Type B pancreatic cell (in vitro differentiated cells): ENCODE measurements around the gene SYVN1. TPM values are rescaled to one million over a fixed set of nuclear protein-coding genes. Genes with fewer than 3 reads are reported as not detected.
A peak's percentile ranks its signal among the peaks of the same experiment; 100 is the strongest.

Experiments
- DNase-seq: peaks from one replicate; pipeline ENCODE4 v3.0.0; 2021; ENCODE audit warnings: mixed read lengths; ENCODE audit not compliant: unreplicated experiment; ENCODE audit errors: extremely low spot score
- H3K27ac Mint-ChIP-seq: 2 replicates; pipeline ENCODE4 v1.8.0; 2021; ENCODE audit warnings: mild to moderate bottlenecking, mixed read lengths
- H3K27me3 Mint-ChIP-seq: 2 replicates; pipeline ENCODE4 v1.8.0; 2021; ENCODE audit warnings: mixed read lengths
- H3K36me3 Mint-ChIP-seq: 2 replicates; pipeline ENCODE4 v1.8.0; 2021; ENCODE audit warnings: mixed read lengths
- H3K4me1 Mint-ChIP-seq: one replicate; pipeline ENCODE4 v1.8.0; 2021; ENCODE audit warnings: mixed read lengths; ENCODE audit not compliant: unreplicated experiment
- H3K4me3 Mint-ChIP-seq: 2 replicates; pipeline ENCODE4 v1.8.0; 2021; ENCODE audit warnings: mild to moderate bottlenecking, mixed read lengths
- H3K9me3 Mint-ChIP-seq: 2 replicates; pipeline ENCODE4 v1.8.0; 2021; ENCODE audit warnings: mixed read lengths
- total RNA-seq: library from RNA; stranded (reverse); gene quantifications from 2 replicates; pipeline ENCODE4 v1.2.1, GENCODE V29; 2021; ENCODE audit warnings: low replicate concordance
- TF ChIP-seq, protein P1 (sequence below): fragments of 200-600 bp; sonication (generic); conservative IDR thresholded peaks from 2 replicates; pipeline ENCODE4 v1.5.0; 2021; ENCODE audit warnings: antibody characterized with exemption, mild to moderate bottlenecking

Gene SYVN1
- total RNA-seq, 1 donor from 2014 or later = 50.6 TPM

DNA sequence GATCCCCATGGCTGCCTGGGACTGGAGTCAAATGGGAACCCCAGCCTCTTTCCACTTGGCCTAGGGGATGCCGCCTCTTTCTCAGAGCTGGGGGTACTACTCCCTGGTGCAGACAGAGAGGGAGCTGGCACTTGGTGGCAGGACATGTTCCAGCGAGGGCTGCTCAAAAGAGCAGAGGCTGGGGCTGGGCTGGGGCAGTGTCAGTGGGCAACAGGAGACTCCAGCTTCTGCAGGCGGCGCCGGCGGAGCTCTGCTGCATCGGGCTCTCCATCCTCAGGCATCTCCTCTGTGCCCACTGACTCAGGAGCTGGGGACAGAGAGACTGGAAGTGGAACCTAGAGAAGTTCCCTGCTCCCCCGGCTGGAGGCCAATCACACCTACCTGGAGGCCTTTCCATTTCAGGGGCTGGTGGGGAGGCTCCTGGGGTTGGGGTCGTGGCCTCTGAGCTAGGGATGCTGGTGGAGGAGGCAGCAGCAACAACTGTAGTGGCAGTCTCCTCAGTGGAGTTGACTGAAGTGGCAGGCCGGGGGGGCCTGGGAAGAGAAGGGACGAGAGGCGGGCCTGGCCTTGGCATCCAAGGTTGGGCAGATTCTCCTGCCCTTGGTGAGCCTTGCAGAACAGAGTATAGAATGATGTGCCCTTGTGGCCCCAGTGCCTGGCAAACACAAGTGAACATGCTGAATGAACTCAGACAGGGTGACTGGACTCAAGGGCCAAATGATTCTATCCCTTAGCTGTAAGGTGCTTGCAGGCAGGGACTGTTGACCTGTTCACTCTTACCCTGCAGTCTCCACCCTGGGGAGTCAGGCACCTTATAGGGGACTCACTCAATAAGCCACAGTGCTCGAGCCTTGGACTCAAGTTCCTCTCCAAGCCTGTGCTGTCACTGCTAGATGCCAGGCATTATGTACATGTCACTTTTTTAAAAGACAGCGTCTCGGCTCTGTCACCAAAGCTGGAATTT lies 5.9 kb downstream of the SYVN1 start:
- Mint-ChIP-seq H3K4me3 (no peak overlapping the region), H3K36me3 (no peaks in the 10 kb centered on the region), H3K27ac (no peak overlapping the region), H3K4me1 (peaks cover 13% of the 10 kb centered on the region), H3K27me3 (no peaks in the 10 kb centered on the region), H3K9me3 (no peaks in the 10 kb centered on the region)
- TF ChIP-seq, protein P1, sequence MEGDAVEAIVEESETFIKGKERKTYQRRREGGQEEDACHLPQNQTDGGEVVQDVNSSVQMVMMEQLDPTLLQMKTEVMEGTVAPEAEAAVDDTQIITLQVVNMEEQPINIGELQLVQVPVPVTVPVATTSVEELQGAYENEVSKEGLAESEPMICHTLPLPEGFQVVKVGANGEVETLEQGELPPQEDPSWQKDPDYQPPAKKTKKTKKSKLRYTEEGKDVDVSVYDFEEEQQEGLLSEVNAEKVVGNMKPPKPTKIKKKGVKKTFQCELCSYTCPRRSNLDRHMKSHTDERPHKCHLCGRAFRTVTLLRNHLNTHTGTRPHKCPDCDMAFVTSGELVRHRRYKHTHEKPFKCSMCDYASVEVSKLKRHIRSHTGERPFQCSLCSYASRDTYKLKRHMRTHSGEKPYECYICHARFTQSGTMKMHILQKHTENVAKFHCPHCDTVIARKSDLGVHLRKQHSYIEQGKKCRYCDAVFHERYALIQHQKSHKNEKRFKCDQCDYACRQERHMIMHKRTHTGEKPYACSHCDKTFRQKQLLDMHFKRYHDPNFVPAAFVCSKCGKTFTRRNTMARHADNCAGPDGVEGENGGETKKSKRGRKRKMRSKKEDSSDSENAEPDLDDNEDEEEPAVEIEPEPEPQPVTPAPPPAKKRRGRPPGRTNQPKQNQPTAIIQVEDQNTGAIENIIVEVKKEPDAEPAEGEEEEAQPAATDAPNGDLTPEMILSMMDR = no peak
- no peak for DNase-seq

DNA sequence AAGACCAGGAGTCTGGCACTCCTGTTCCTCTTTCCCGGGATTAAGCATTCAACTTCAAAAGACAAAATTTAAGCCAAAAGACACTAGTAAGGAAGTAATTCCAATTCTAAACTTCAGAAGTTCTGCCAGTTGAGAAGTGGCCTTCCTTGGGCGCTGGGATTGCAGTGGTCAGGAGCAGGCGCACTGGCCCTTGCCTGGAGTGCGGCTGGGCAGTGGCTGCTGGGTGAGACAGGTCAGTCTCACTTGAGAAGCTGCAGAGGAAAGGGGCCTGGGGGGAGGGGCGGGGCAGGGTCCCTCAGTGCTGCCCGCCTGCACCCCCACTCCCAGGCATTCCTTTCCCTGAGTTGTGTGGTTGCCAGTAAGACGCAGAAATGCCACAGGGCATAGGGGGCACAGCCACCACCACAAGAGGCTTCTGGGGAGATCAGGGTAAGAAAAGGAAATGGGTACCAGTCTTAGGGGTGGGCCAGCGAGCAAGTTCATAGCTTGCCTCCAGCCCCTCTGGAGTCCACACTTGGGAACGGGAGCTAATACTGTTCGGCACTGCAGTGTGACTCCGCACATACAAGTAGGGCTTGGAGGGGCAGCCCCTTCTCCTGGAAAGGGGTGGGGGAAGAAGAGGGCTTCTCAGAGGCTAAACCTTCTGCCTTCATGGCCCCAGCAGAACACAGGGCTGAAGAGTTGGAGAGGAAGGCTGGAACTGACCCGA lies 6.7 kb downstream of the SYVN1 start:
- Mint-ChIP-seq H3K4me3 (no peak overlapping the region), H3K27ac (peak overlapping the region; percentile 21), H3K36me3 (no peaks in the 10 kb centered on the region), H3K27me3 (no peaks in the 10 kb centered on the region), H3K9me3 (no peaks in the 10 kb centered on the region), H3K4me1 (peaks cover 5% of the 10 kb centered on the region)
- TF ChIP-seq, protein P1 = no peak
- no peak for DNase-seq

DNA sequence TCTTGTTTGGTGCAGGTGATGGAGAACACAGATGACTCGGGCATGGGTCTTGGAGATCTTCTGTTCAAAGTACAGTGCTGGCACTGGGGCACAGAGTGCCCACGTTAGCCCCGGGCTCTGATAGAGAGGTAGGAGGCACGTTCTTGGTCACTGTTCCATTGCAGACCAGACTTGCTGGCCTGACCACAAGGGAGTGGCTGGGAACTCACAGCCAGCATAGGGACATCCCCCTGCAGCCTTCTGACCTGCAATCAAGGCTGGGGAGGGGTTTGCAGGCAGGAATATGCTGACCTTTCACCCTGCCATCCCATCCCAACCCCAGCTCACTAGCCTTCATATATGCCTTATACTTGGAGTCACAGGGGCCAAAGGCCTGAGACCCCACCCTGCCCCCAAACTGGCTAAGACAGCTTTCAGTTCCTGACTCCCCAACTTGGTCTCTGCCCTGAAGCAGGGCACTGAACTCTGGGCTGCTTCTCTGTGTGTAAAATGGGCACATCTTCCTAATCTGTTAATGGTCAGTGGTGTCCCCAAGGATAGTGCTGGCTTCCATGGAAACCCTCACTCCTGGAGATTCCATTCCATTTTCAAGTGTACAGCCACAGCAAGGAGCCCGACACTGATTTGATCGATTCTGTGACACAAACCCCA lies 7.6 kb downstream of the SYVN1 start:
- peak overlapping the region; percentile 21 for H3K27ac Mint-ChIP-seq
- peaks cover 6% of the 10 kb centered on the region for H3K36me3 Mint-ChIP-seq
- no peak for DNase-seq
- H3K4me1 Mint-ChIP-seq = peaks cover 12% of the 10 kb centered on the region
- no peaks in the 10 kb centered on the region for H3K27me3 Mint-ChIP-seq
- H3K4me3 Mint-ChIP-seq = no peak overlapping the region
- TF ChIP-seq, protein P1 = no peak
- no peaks in the 10 kb centered on the region for H3K9me3 Mint-ChIP-seq

DNA sequence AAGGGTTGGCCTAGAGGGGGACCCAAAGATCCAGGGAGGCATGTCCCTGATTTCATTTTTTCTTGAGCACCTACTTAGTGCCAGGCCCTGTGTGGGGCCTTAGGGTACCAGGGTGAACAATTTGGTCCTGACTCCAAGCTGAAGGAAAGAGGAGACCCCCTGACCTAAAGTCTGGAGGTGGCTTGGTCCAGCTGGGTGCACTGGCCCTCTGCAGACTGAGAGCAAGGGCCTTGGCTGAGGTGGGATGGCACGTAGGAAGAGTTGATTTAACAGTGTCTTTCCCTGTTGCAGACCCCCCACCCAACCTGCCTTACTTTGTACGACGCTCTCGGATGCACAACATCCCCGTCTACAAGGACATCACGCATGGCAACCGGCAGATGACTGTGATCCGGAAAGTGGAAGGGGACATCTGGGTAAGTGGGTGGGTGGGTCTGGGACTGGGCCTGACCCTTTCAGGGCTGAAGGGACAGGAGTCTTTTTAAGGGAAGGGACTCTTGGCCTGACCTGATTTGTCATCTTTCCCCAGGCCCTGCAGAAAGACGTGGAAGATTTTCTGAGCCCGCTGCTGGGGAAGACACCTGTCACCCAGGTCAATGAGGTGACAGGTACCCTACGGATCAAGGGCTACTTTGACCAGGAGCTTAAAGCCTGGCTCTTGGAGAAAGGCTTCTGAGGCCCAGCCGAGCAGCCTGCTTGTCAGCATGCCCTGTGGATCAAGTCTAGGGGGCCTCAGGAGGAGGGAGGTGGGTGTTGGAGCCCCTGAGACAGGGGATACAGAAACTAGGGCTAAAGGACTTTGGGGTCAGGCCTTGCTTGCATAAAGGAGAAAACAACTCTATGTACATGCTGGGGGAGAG lies 8.9 kb downstream of the SYVN1 start:
- TF ChIP-seq, protein P1 = no peak
- Mint-ChIP-seq H3K4me1 (peaks cover 12% of the 10 kb centered on the region), H3K4me3 (no peak overlapping the region), H3K27ac (no peak overlapping the region), H3K36me3 (peaks cover 12% of the 10 kb centered on the region), H3K9me3 (no peaks in the 10 kb centered on the region), H3K27me3 (no peaks in the 10 kb centered on the region)
- no peak for DNase-seq
